Measurements from ENCODE around the gene INTS4.

DNA sequence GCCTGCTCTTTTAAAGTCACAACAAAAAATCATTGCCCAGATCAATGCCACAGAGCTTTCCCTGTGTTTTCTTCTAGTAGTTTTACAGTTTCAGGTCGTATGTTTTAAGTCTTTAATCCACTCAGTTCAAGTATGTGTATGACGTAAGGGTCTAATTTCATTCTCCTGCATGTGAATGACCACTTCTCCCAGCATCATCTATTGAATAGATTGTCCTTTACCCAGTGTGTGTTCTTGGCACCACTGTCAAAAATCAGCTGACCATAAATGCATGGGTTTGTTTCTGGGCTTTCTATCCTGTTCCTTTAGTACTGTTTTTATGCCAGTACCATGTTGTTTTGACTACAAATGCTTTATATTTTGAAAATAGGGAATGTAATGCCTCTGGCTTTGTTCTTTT lies 28.1 kb downstream of the INTS4 start:
- TF ChIP-seq, protein P1, sequence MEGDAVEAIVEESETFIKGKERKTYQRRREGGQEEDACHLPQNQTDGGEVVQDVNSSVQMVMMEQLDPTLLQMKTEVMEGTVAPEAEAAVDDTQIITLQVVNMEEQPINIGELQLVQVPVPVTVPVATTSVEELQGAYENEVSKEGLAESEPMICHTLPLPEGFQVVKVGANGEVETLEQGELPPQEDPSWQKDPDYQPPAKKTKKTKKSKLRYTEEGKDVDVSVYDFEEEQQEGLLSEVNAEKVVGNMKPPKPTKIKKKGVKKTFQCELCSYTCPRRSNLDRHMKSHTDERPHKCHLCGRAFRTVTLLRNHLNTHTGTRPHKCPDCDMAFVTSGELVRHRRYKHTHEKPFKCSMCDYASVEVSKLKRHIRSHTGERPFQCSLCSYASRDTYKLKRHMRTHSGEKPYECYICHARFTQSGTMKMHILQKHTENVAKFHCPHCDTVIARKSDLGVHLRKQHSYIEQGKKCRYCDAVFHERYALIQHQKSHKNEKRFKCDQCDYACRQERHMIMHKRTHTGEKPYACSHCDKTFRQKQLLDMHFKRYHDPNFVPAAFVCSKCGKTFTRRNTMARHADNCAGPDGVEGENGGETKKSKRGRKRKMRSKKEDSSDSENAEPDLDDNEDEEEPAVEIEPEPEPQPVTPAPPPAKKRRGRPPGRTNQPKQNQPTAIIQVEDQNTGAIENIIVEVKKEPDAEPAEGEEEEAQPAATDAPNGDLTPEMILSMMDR (conservative IDR thresholded peaks at IDR 0.05; ENCODE audit: low read length): no peak
- no peak for TF ChIP-seq EZH2phosphoT487 (IDR thresholded peaks at IDR 0.05; ENCODE audit: borderline replicate concordance)

Data from Loucy (cell line).